GM12878 (cell line): ENCODE results near the gene ARFGAP2. TPM values are rescaled to one million over a fixed set of nuclear protein-coding genes. Genes with fewer than 3 reads are reported as not detected.

Source experiments
- ATAC-seq: fragments of 200-7000 bp; cut with Tn5 transposase; 3 replicates; pipeline ENCODE4 v1.9.1; 2020; ENCODE audit warnings: mild to moderate bottlenecking, moderate library complexity
- BruUV-seq: library from RNA; stranded (reverse); fragments of 400-500 nt; replicated peaks from 2 replicates; lab custom pipeline; 2021; lab: Mats Ljungman, UMichigan
- CTCF ChIA-PET: fragments of 300-600 bp; sonication (Branson Sonifier 250); formaldehyde crosslinking; extraction: SDS; loops from one replicate; lab custom pipeline; 2021; ENCODE audit warnings: inconsistent platforms; lab: Yijun Ruan, JAX
- POLR2A ChIA-PET: fragments of 350-600 bp; formaldehyde crosslinking; extraction: SDS; loops from one replicate; lab custom pipeline; 2021; ENCODE audit warnings: inconsistent platforms; lab: Charles Lee
- RAD21 ChIA-PET: fragments of 300-600 bp; sonication (Branson Sonifier 250); formaldehyde crosslinking; loops from one replicate; lab custom pipeline; 2023; ENCODE audit warnings: antibody characterized with exemption; ENCODE audit not compliant: unreplicated experiment; lab: Charles Lee
- SMC1A ChIA-PET: fragments of 300-600 bp; sonication (Branson Sonifier 250); formaldehyde crosslinking; loops from one replicate; lab custom pipeline; 2023; ENCODE audit not compliant: unreplicated experiment, uncharacterized antibody; lab: Charles Lee
- DNase-seq: peaks from one replicate; pipeline ENCODE4 v3.0.0-alpha.2; 2011; ENCODE audit warnings: low read depth, low spot score
- FAIRE-seq: peaks from 3 replicates; lab custom pipeline; 2011; peaks lifted over from hg19 to GRCh38; lab: Jason Lieb, UNC
- H2AFZ ChIP-seq: 2 replicates; pipeline ENCODE4 v1.6.0; 2011; ENCODE audit warnings: low read depth, low read length, control low read depth; ENCODE audit not compliant: control insufficient read depth
- H3K27ac ChIP-seq: 2 replicates; pipeline ENCODE4 v1.5.1; 2011; ENCODE audit warnings: control low read depth; ENCODE audit not compliant: control insufficient read depth, insufficient read depth
- H3K27me3 ChIP-seq, 2 experiments: replicated peaks in 1 of 2; 2 replicates each; pipeline versions ENCODE4 v1.6.0 to v1.6.1; 2011; ENCODE audit warnings: low read length in 1 of 2; ENCODE audit not compliant: control insufficient read depth in 2 of 2, insufficient read depth in 2 of 2
- H3K36me3 ChIP-seq, 2 experiments: 2 replicates each; pipeline ENCODE4 v1.5.1; 2011; ENCODE audit warnings: low read length in 1 of 2; ENCODE audit not compliant: control insufficient read depth in 2 of 2, insufficient read depth in 2 of 2
- H3K4me1 ChIP-seq: 2 replicates; pipeline ENCODE4 v1.6.1; 2011; ENCODE audit warnings: mild to moderate bottlenecking, low read length, moderate library complexity, mixed read lengths; ENCODE audit not compliant: control insufficient read depth, insufficient read depth
- H3K4me2 ChIP-seq: 2 replicates; pipeline ENCODE4 v1.6.0; 2011; ENCODE audit warnings: control low read depth; ENCODE audit not compliant: control insufficient read depth, insufficient read depth
- H3K4me3 ChIP-seq: fragments of 200-600 bp; sonication (generic); 2 replicates; pipeline ENCODE4 v1.5.1; 2016
- H3K79me2 ChIP-seq: 2 replicates; pipeline ENCODE4 v1.6.0; 2011; ENCODE audit warnings: low read length; ENCODE audit not compliant: control insufficient read depth, insufficient read depth
- H3K9ac ChIP-seq: 2 replicates; pipeline ENCODE4 v1.8.0; 2011; ENCODE audit warnings: low read length, control low read depth, mixed read lengths; ENCODE audit not compliant: control insufficient read depth, insufficient read depth
- H3K9me3 ChIP-seq: replicated peaks from 3 replicates; pipeline ENCODE4 v1.5.1; 2011; ENCODE audit warnings: mild to moderate bottlenecking, low read length; ENCODE audit not compliant: control insufficient read depth, insufficient read depth
- H4K20me1 ChIP-seq: 2 replicates; pipeline ENCODE4 v1.6.0; 2011; ENCODE audit not compliant: control insufficient read depth, insufficient read depth
- FOS ChIP-seq: IDR thresholded peaks from 3 replicates; pipeline ENCODE4 v1.6.1; 2011; ENCODE audit warnings: borderline replicate concordance; ENCODE audit not compliant: insufficient read length; ENCODE audit errors: extremely low read depth
- PAX5 ChIP-seq: IDR thresholded peaks from 2 replicates; pipeline ENCODE4 v1.6.1; 2011; ENCODE audit warnings: low read depth, low read length, borderline replicate concordance
- PML ChIP-seq: IDR thresholded peaks from 2 replicates; pipeline ENCODE4 v1.6.1; 2012; ENCODE audit warnings: low read length, inconsistent platforms
- SMAD1 ChIP-seq: fragments of 450-650 bp; IDR thresholded peaks from 2 replicates; pipeline ENCODE4 v1.6.1; 2018; ENCODE audit warnings: mild to moderate bottlenecking, low read depth; ENCODE audit not compliant: partially characterized antibody
- TCF12 ChIP-seq: IDR thresholded peaks from 2 replicates; pipeline ENCODE4 v1.6.1; 2011; ENCODE audit warnings: low read depth, mild to moderate bottlenecking, low read length
- USF2 ChIP-seq: IDR thresholded peaks from 2 replicates; pipeline ENCODE4 v1.6.1; 2011; ENCODE audit warnings: low read depth, low read length, improper control_type of control experiment, borderline replicate concordance
- WGBS: methylation state at CpG from one replicate; pipeline ENCODE4 v1.1.6; 2016; ENCODE audit warnings: low lambda C conversion rate; ENCODE audit not compliant: insufficient replicate concordance, insufficient coverage; ENCODE audit errors: missing lambda C conversion rate; 5-methylcytosine and 5-hydroxymethylcytosine counted together
- in situ Hi-C: fragments of 300-500 bp; cut with MboI; formaldehyde crosslinking; loops from 9 replicates; pipeline ENCODE4 v1.14.3; 2018; ENCODE audit warnings: mixed read lengths
- intact Hi-C: fragments of 100-400 bp; cut with micrococcal nuclease; formaldehyde crosslinking; loops from one replicate; pipeline ENCODE4 v1.14.2; 2022; ENCODE audit not compliant: unreplicated experiment
- polyA plus RNA-seq, 11 experiments: library from polyadenylated mRNA; depleted of rRNA in 4 of 11; unstranded in 6 of 11; stranded (reverse) in 5 of 11; fragments of >200 nt; fragmentation: Nextera tagmentation in 4 of 11; fragmentation: Illumina TruSeq in 1 of 11; extraction: Ambion mirVana in 4 of 11; extraction: Trizol in 1 of 11; gene quantifications; 1 replicate in 1 of 11; 2 replicates in 10 of 11; pipeline versions ENCODE4 v1.2.1 to v1.2.3, GENCODE V29; 2011 to 2016; ENCODE audit warnings: inconsistent platforms in 2 of 11, missing spikeins in 2 of 11, low read depth in 1 of 11
- total RNA-seq, 4 experiments: library from RNA; depleted of rRNA in 3 of 4; stranded (reverse); fragments of >200 nt in 3 of 4; fragmentation: Illumina TruSeq in 1 of 4; extraction: Trizol in 1 of 4; gene quantifications; 2 replicates each; pipeline versions ENCODE4 v1.2.1 to v1.2.3, GENCODE V29; 2013 to 2021
- TF ChIP-seq, protein P1 (sequence below): fragments of 450-650 bp; IDR thresholded peaks from 2 replicates; pipeline ENCODE4 v1.6.1; 2017; ENCODE audit warnings: mild to moderate bottlenecking, moderate library complexity

Gene ARFGAP2
- total and polyA plus RNA-seq, 10 of the 15 experiments (the other 5 are each of a cell fraction or from before 2014, with no cell fraction given): 20.9 to 100 (median 75.5) TPM

- no peak for TF ChIP-seq TCF12
- TF ChIP-seq, all 136 proteins: peak for 0
- Histone ChIP-seq H4K20me1 (no peaks in the 10 kb centered on the region), H3K4me2 (no peak overlapping the region), H3K9ac (no peak overlapping the region), H3K4me3 (no peak overlapping the region), H3K36me3 (peaks cover 0 to 6% of the 10 kb centered on the region in 2 experiments; a peak in 1 of 4 replicates), H3K4me1 (peaks cover 14% of the 10 kb centered on the region), H3K27me3 (no peaks in the 10 kb centered on the region), H3K27ac (no peak overlapping the region), H3K9me3 (no peaks in the 10 kb centered on the region), H2AFZ (no peak overlapping the region), H3K79me2 (peaks cover 24% of the 10 kb centered on the region)
- intact Hi-C loops: loop anchor here (5.0 to 10.0 kb wide), 3 partner anchors 168 to 666 kb away; partner anchors contain the start of genes NUP160 and PSMC3
- ChIA-PET POLR2A (interaction anchor here (1.0 to 1.2 kb wide), 2 partner anchors 36 to 91 kb away, joined by 3 read pairs; partner anchors contain the start of gene DDB2), RAD21 (interaction anchor here (1.0 to 3.7 kb wide), 6 partner anchors 35 to 671 kb away, joined by 3 to 29 read pairs (median 4); partner anchors contain the start of genes ACP2 and DDB2), SMC1A (interaction anchor here (0.8 to 5.1 kb wide), 10 partner anchors 26 to 233 kb away, joined by 3 to 35 read pairs (median 4); partner anchors contain the start of genes ACP2, DDB2 and NR1H3), CTCF (interaction anchor here (0.6 to 6.6 kb wide), 29 partner anchors 9 to 519 kb away, joined by 3 to 88 read pairs (median 5); partner anchors contain the start of genes ACP2, DDB2, MADD and NR1H3)
- WGBS: 60% methylated on average over 21 of the region's 23 CpGs
- in situ Hi-C loops: loop anchor here (5.0 kb wide), 1 partner anchor 243 kb away; no protein-coding TSS in a partner anchor
- BruUV-seq: no TSS peak
- ATAC-seq (no peak), DNase-seq (no peak), FAIRE-seq (no peak)
Measured at GRCh38 chr11:47178737-47179654, 2.3 kb upstream of the ARFGAP2 start.

DNA sequence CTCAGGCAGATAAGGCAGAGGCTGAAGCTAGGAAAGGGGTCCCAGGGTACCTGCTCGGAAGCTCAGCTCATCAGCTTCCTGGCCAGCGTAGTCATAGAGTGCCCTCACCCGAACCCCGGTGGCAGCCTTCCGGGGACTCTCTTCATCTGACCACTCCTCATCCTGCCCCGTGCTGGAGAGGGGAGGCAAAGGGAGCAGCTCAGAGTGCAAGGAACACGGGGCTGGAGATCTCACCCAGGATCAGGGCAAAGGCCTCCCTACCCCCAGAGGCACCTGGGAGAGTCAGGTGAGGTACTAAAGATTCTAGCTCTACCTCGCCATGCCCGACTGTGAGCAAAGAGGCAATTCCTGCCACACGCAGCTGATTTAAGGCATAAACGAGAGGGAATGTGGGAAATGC is 1.6 kb upstream of the ARFGAP2 start:
- in situ Hi-C loops: loop anchor here (5.0 kb wide), 1 partner anchor 244 kb away; no protein-coding TSS in a partner anchor
- no peak for TF ChIP-seq SMAD1
- no peak for TF ChIP-seq PAX5
- TF ChIP-seq PML: no peak
- TF ChIP-seq, protein P1, sequence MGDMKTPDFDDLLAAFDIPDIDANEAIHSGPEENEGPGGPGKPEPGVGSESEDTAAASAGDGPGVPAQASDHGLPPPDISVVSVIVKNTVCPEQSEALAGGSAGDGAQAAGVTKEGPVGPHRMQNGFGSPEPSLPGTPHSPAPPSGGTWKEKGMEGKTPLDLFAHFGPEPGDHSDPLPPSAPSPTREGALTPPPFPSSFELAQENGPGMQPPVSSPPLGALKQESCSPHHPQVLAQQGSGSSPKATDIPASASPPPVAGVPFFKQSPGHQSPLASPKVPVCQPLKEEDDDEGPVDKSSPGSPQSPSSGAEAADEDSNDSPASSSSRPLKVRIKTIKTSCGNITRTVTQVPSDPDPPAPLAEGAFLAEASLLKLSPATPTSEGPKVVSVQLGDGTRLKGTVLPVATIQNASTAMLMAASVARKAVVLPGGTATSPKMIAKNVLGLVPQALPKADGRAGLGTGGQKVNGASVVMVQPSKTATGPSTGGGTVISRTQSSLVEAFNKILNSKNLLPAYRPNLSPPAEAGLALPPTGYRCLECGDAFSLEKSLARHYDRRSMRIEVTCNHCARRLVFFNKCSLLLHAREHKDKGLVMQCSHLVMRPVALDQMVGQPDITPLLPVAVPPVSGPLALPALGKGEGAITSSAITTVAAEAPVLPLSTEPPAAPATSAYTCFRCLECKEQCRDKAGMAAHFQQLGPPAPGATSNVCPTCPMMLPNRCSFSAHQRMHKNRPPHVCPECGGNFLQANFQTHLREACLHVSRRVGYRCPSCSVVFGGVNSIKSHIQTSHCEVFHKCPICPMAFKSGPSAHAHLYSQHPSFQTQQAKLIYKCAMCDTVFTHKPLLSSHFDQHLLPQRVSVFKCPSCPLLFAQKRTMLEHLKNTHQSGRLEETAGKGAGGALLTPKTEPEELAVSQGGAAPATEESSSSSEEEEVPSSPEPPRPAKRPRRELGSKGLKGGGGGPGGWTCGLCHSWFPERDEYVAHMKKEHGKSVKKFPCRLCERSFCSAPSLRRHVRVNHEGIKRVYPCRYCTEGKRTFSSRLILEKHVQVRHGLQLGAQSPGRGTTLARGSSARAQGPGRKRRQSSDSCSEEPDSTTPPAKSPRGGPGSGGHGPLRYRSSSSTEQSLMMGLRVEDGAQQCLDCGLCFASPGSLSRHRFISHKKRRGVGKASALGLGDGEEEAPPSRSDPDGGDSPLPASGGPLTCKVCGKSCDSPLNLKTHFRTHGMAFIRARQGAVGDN: no peak
- TF ChIP-seq FOS: no peak
- no peak for TF ChIP-seq USF2

More for the DNA sequence above, 1.6 kb upstream of the ARFGAP2 start:
- RAD21 ChIA-PET: interaction anchor here (0.8 to 3.7 kb wide), 7 partner anchors 35 to 672 kb away, joined by 3 to 29 read pairs (median 3); partner anchors contain the start of gene DDB2
- H3K9me3 ChIP-seq: no peaks in the 10 kb centered on the region
- H4K20me1 ChIP-seq: no peaks in the 10 kb centered on the region
- SMC1A ChIA-PET: interaction anchor here (0.6 to 5.1 kb wide), 12 partner anchors 37 to 275 kb away, joined by 3 to 35 read pairs (median 4); partner anchors contain the start of genes ACP2, DDB2 and NR1H3
- no peak overlapping the region for H3K4me3 ChIP-seq
- 66% methylated on average over 11 of the region's 11 CpGs for WGBS
- intact Hi-C loops: loop anchor here (5.0 to 10.0 kb wide), 3 partner anchors 169 to 666 kb away; partner anchors contain the start of genes NUP160 and PSMC3
- no peak overlapping the region for H3K9ac ChIP-seq
- H3K79me2 ChIP-seq: peaks cover 30% of the 10 kb centered on the region
- no peak overlapping the region for H3K27ac ChIP-seq
- POLR2A ChIA-PET: interaction anchor here (1.0 to 1.7 kb wide), 5 partner anchors 9 to 103 kb away, joined by 3 to 4 read pairs (median 3); partner anchors contain the start of gene DDB2
- no peak for ATAC-seq
- DNase-seq: no peak
- H3K27me3 ChIP-seq: no peaks in the 10 kb centered on the region
- CTCF ChIA-PET: interaction anchor here (0.6 to 6.6 kb wide), 25 partner anchors 9 to 676 kb away, joined by 3 to 88 read pairs (median 5); partner anchors contain the start of genes ACP2, DDB2, MADD and NR1H3
- H3K4me1 ChIP-seq: peaks cover 14% of the 10 kb centered on the region
- peak overlapping the region; percentile 94 for H2AFZ ChIP-seq
- H3K36me3 ChIP-seq: peaks cover 1 to 6% of the 10 kb centered on the region in 2 experiments; a peak in 1 of 4 replicates
- no TSS peak for BruUV-seq
- FAIRE-seq: no peak
- H3K4me2 ChIP-seq: no peak overlapping the region; the same call in 1 of the 2 replicates
